Posterior vena cava (tissue), 2 donors: ENCODE data around the gene INPP5B. TPM values are rescaled to one million over a fixed set of nuclear protein-coding genes. Genes with fewer than 3 reads are reported as not detected.

Source experiments
- DNase-seq: peaks from one replicate; pipeline ENCODE4 v3.0.0-alpha.2; 2020; ENCODE audit warnings: low spot score
- intact Hi-C, 2 donors: fragments of 100-400 bp; cut with DNase I; formaldehyde crosslinking; loops; one replicate each; pipeline versions ENCODE4 v1.14.1 to v1.14.2; 2022 to 2023
- total RNA-seq, 2 donors: library from RNA; stranded (reverse); fragmentation: NEBNext Ultra II Directional; extraction: Animal tissue kit (Norgen Biotek cat#: 25700); gene quantifications; one replicate each; pipeline ENCODE4 v1.2.1, GENCODE V29; 2021
- donor health status: DM: yes; HTN: yes; CAD: no.
- donor health status: DM: yes; HTN: yes; CAD: no.

The INPP5B gene
- total RNA-seq, 2 donors from 2014 or later = 28.9 to 31.2 TPM

DNA sequence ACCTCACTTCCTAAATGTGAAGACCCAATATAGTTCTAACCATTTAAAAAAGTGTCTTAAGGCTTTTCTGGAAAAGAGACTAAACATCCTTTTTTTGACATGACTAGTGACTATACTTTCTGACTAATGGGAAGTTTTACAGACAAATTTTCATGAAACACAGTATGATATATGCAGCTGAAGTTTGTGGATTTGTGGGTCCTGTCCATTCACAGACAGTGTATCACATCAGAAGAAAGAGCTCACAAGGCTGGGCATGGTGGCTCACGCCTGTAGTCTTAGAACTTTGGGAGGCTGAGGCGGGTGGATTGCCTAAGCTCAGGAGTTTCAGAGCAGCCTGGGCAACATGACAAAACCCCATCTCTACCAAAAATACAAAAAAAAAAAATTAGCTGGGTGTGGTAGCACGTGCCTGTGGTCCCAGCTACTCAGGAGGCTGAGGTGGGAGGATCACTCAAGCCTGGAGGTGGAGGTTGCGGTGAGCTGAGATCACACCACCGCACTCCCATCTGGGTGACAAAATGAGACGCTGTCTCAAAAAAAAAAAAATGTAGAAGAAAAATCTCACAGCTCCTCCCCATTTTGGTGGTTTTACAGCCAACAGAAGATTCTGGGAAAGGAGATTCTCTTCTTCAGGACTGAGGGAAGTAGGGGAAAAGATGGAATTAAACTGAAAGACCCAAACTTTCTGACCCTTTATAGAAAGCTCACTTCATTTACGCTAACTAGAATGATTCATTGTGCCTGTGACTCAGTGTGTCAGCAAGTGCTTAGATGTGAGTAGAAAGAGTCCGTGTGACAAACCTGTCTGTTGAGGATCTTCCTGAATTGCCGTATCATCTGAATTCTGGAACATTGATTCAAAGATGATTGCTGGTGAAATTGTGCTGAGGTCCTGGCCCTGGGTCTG is 123.7 kb downstream of the INPP5B start:
- DNase-seq = no peak
- intact Hi-C loops = no loop called here

DNA sequence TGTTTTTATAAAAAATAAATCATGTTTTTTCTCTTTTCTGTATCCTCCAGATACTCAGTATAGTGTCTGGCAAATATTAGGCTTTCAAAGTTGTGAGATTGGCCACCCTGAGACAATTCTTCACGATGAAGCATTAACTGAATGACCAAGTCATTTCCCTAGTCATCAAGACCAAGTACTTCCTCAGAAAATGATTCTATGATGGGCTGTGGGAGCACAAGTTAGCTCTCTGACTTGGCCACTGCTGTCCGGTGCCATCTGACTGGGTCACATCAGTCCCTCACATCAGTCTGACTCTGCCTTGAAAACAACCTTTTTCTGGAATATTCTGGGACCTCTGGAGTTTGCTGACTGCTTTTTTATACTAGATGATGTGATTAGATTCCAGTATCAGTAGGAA is 125.4 kb downstream of the INPP5B start:
- intact Hi-C loops = no loop called here
- no peak for DNase-seq

DNA sequence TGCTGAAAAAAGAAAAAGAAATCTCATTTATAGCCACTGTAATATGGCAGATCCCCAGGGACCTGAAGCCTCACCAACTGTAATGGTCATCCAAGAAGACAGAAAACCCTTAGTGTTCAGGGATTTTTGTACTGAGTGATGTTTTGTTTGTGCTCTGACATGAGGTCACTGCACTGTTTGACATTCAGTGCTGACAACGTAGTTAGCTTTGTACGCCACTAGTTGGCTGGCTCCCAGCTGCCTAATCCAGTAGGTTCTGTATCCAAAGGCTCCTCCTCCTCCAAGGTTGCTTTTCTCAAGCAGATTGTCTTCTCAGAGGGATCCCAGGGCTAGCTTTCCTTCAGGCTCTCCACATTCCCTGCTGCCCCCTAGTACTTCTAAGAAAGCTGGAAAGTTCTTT is 129.4 kb downstream of the INPP5B start:
- intact Hi-C loops = no loop called here
- DNase-seq = no peak

DNA sequence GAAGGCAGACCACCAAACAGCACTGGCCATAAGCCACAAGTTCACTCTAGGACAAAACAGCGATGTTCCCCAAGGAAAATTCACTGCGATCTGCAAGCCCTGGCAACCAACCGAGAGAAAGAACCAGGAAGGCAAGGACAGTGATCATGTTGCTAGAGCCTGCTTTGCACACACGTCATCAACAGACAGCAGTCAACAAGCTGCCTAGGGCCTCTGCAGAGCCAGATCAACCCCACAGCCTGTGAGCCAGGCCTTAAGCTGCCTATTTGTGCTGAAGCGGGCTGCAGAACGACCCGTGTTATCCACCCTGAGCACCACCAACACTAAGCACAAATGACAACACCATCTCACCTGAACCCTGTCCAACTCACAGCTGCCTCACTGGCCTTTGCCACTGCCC is 132.6 kb downstream of the INPP5B start:
- DNase-seq = no peak
- intact Hi-C loops = no loop called here

DNA sequence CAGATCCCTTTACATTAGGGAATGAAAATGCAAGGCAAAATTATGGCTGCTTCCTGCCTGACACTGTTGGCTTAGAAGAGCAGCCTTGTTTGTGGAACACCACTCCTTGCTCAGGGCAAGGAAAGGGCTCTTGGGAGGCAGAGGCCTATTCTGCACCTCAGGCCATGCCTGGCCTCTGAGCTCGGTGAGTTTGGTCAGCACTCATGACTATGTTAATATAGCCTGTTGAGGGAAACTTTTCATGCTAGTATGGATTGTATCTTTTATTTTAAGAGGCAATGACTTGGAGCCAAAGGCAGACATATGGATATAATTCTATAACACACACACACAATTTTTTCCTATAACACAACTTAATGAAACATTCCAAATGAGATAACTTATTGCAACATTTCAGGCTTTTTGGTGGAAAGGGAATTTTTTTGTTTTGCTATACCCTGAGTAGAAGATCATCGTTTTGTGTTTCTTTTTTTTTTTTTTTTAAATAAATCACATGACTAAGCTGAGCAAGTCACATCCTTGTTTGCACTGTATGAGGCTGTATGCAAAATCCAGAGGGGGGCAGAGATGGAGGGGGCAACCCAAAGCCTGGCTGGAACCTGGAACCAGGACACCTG is 133.2 kb downstream of the INPP5B start:
- intact Hi-C loops = no loop called here
- no peak for DNase-seq

DNA sequence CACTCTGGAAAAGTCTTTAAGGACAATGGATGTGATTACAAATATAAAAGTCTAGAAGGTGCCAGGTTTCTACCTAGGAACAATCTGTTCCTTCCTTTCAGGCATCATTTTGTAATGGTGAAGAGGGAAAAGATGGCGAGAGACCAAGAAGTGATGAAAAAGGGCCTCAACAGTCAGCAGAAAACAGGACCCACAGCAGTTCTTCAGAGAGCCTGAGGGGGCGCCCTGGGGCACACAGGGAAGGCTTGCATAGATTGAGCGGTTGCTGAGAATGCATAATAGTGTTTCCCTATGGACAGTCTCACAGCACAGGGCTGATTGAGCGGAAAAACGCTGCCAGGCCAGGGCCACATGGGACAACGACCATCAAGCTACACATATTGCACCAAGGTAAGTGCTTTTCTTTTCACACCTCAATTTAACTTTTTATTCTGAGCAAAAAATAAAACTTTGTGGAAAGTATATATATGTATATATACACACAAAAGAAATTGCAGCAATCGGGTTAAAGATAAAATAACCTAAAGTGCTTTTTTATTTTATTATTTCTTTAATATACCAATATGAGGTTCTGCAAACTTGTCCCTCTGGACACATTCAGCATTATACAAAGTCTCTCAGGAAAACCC is 135.7 kb downstream of the INPP5B start:
- intact Hi-C loops = no loop called here
- DNase-seq = peak; percentile 90

Other genes with a start within 250 kb of the INPP5B start
- gene EPHA10, start 181.9 kb downstream of the INPP5B start, total RNA-seq = under 1 TPM in 1 of 2 donors, not detected in 1; 0.05 TPM
- gene MANEAL, start 153.2 kb downstream of the INPP5B start, total RNA-seq = 1 to 10 TPM; 1.8 to 1.9 TPM
- gene C1orf122, start 139.3 kb downstream of the INPP5B start, total RNA-seq = 10 to 100 TPM; 40.2 to 42.1 TPM
- 10 to 100 TPM in 1 of 2 donors, 1 to 10 TPM in 1; 7.1 to 12.0 TPM for gene YRDC, start 138.8 kb downstream of the INPP5B start, total RNA-seq
- gene MTF1, start 87.5 kb downstream of the INPP5B start, total RNA-seq = 10 to 100 TPM; 17.8 to 19.8 TPM
- gene SF3A3, start 43.0 kb upstream of the INPP5B start, total RNA-seq = 10 to 100 TPM; 42.7 to 48.6 TPM
- 10 to 100 TPM; 55.6 to 80.7 TPM for gene FHL3, start 58.5 kb upstream of the INPP5B start, total RNA-seq
- gene UTP11, start 65.7 kb upstream of the INPP5B start, total RNA-seq = 10 to 100 TPM; 45.6 to 61.4 TPM
- under 1 TPM; 0.28 to 0.29 TPM for gene POU3F1, start 99.7 kb upstream of the INPP5B start, total RNA-seq